GM12878 (cell line): ENCODE results near the gene ISL2. TPM values are rescaled to one million over a fixed set of nuclear protein-coding genes. Genes with fewer than 3 reads are reported as not detected.

Experiments used
- ATAC-seq: fragments of 200-7000 bp; cut with Tn5 transposase; 3 replicates; pipeline ENCODE4 v1.9.1; 2020; ENCODE audit warnings: mild to moderate bottlenecking, moderate library complexity
- BruUV-seq: library from RNA; stranded (reverse); fragments of 400-500 nt; replicated peaks from 2 replicates; lab custom pipeline; 2021; lab: Mats Ljungman, UMichigan
- CTCF ChIA-PET: fragments of 300-600 bp; sonication (Branson Sonifier 250); formaldehyde crosslinking; extraction: SDS; loops from one replicate; lab custom pipeline; 2021; ENCODE audit warnings: inconsistent platforms; lab: Yijun Ruan, JAX
- POLR2A ChIA-PET: fragments of 350-600 bp; formaldehyde crosslinking; extraction: SDS; loops from one replicate; lab custom pipeline; 2021; ENCODE audit warnings: inconsistent platforms; lab: Charles Lee
- RAD21 ChIA-PET: fragments of 300-600 bp; sonication (Branson Sonifier 250); formaldehyde crosslinking; loops from one replicate; lab custom pipeline; 2023; ENCODE audit warnings: antibody characterized with exemption; ENCODE audit not compliant: unreplicated experiment; lab: Charles Lee
- SMC1A ChIA-PET: fragments of 300-600 bp; sonication (Branson Sonifier 250); formaldehyde crosslinking; loops from one replicate; lab custom pipeline; 2023; ENCODE audit not compliant: unreplicated experiment, uncharacterized antibody; lab: Charles Lee
- DNase-seq: peaks from one replicate; pipeline ENCODE4 v3.0.0-alpha.2; 2011; ENCODE audit warnings: low read depth, low spot score
- FAIRE-seq: peaks from 3 replicates; lab custom pipeline; 2011; peaks lifted over from hg19 to GRCh38; lab: Jason Lieb, UNC
- H2AFZ ChIP-seq: 2 replicates; pipeline ENCODE4 v1.6.0; 2011; ENCODE audit warnings: low read depth, low read length, control low read depth; ENCODE audit not compliant: control insufficient read depth
- H3K27ac ChIP-seq: 2 replicates; pipeline ENCODE4 v1.5.1; 2011; ENCODE audit warnings: control low read depth; ENCODE audit not compliant: control insufficient read depth, insufficient read depth
- H3K27me3 ChIP-seq, 2 experiments: replicated peaks in 1 of 2; 2 replicates each; pipeline versions ENCODE4 v1.6.0 to v1.6.1; 2011; ENCODE audit warnings: low read length in 1 of 2; ENCODE audit not compliant: control insufficient read depth in 2 of 2, insufficient read depth in 2 of 2
- H3K36me3 ChIP-seq, 2 experiments: 2 replicates each; pipeline ENCODE4 v1.5.1; 2011; ENCODE audit warnings: low read length in 1 of 2; ENCODE audit not compliant: control insufficient read depth in 2 of 2, insufficient read depth in 2 of 2
- H3K4me1 ChIP-seq: 2 replicates; pipeline ENCODE4 v1.6.1; 2011; ENCODE audit warnings: mild to moderate bottlenecking, low read length, moderate library complexity, mixed read lengths; ENCODE audit not compliant: control insufficient read depth, insufficient read depth
- H3K4me2 ChIP-seq: 2 replicates; pipeline ENCODE4 v1.6.0; 2011; ENCODE audit warnings: control low read depth; ENCODE audit not compliant: control insufficient read depth, insufficient read depth
- H3K4me3 ChIP-seq: fragments of 200-600 bp; sonication (generic); 2 replicates; pipeline ENCODE4 v1.5.1; 2016
- H3K79me2 ChIP-seq: 2 replicates; pipeline ENCODE4 v1.6.0; 2011; ENCODE audit warnings: low read length; ENCODE audit not compliant: control insufficient read depth, insufficient read depth
- H3K9ac ChIP-seq: 2 replicates; pipeline ENCODE4 v1.8.0; 2011; ENCODE audit warnings: low read length, control low read depth, mixed read lengths; ENCODE audit not compliant: control insufficient read depth, insufficient read depth
- H3K9me3 ChIP-seq: replicated peaks from 3 replicates; pipeline ENCODE4 v1.5.1; 2011; ENCODE audit warnings: mild to moderate bottlenecking, low read length; ENCODE audit not compliant: control insufficient read depth, insufficient read depth
- H4K20me1 ChIP-seq: 2 replicates; pipeline ENCODE4 v1.6.0; 2011; ENCODE audit not compliant: control insufficient read depth, insufficient read depth
- CEBPZ ChIP-seq: fragments of 150-350 bp; IDR thresholded peaks from 2 replicates; pipeline ENCODE4 v1.6.1; 2016; ENCODE audit warnings: low read depth, low read length
- DPF2 ChIP-seq: fragments of 450-650 bp; IDR thresholded peaks from 2 replicates; pipeline ENCODE4 v1.6.1; 2017; ENCODE audit warnings: mild to moderate bottlenecking
- LARP7 ChIP-seq: fragments of 450-650 bp; IDR thresholded peaks from 2 replicates; pipeline ENCODE4 v1.6.1; 2017; ENCODE audit warnings: mild to moderate bottlenecking
- MLLT1 ChIP-seq: fragments of 450-650 bp; IDR thresholded peaks from 2 replicates; pipeline ENCODE4 v1.6.1; 2016; ENCODE audit warnings: mild to moderate bottlenecking
- MXI1 ChIP-seq: fragments of 150-350 bp; IDR thresholded peaks from 2 replicates; pipeline ENCODE4 v1.6.1; 2011; ENCODE audit warnings: low read depth, mild to moderate bottlenecking, inconsistent platforms, low read length, improper control_type of control experiment
- MYB ChIP-seq: fragments of 150-350 bp; IDR thresholded peaks from 2 replicates; pipeline ENCODE4 v1.6.1; 2014; ENCODE audit warnings: mild to moderate bottlenecking, low read depth, low read length, borderline replicate concordance
- NFYA ChIP-seq: IDR thresholded peaks from 2 replicates; pipeline ENCODE4 v1.6.1; 2011; ENCODE audit warnings: low read depth, mild to moderate bottlenecking, low read length, improper control_type of control experiment, borderline replicate concordance
- NR2F1 ChIP-seq: fragments of 450-650 bp; conservative IDR thresholded peaks from 2 replicates; pipeline ENCODE4 v1.6.1; 2017; ENCODE audit warnings: mild to moderate bottlenecking
- PAX8 ChIP-seq: fragments of 450-650 bp; IDR thresholded peaks from 2 replicates; pipeline ENCODE4 v1.6.1; 2017; ENCODE audit warnings: mild to moderate bottlenecking, moderate library complexity
- RAD21 ChIP-seq: IDR thresholded peaks from 2 replicates; pipeline ENCODE4 v1.6.1; 2011; ENCODE audit warnings: mild to moderate bottlenecking, low read depth, low read length, moderate library complexity; ENCODE audit not compliant: insufficient read depth
- USF2 ChIP-seq: IDR thresholded peaks from 2 replicates; pipeline ENCODE4 v1.6.1; 2011; ENCODE audit warnings: low read depth, low read length, improper control_type of control experiment, borderline replicate concordance
- ZNF207 ChIP-seq: fragments of 450-650 bp; IDR thresholded peaks from 2 replicates; pipeline ENCODE4 v1.6.1; 2014; ENCODE audit warnings: antibody characterized with exemption, mild to moderate bottlenecking, borderline replicate concordance
- in situ Hi-C: fragments of 300-500 bp; cut with MboI; formaldehyde crosslinking; loops from 9 replicates; pipeline ENCODE4 v1.14.3; 2018; ENCODE audit warnings: mixed read lengths
- intact Hi-C: fragments of 100-400 bp; cut with micrococcal nuclease; formaldehyde crosslinking; loops from one replicate; pipeline ENCODE4 v1.14.2; 2022; ENCODE audit not compliant: unreplicated experiment
- polyA plus RNA-seq, 11 experiments: library from polyadenylated mRNA; depleted of rRNA in 4 of 11; unstranded in 6 of 11; stranded (reverse) in 5 of 11; fragments of >200 nt; fragmentation: Nextera tagmentation in 4 of 11; fragmentation: Illumina TruSeq in 1 of 11; extraction: Ambion mirVana in 4 of 11; extraction: Trizol in 1 of 11; gene quantifications; 1 replicate in 1 of 11; 2 replicates in 10 of 11; pipeline versions ENCODE4 v1.2.1 to v1.2.3, GENCODE V29; 2011 to 2016; ENCODE audit warnings: inconsistent platforms in 2 of 11, missing spikeins in 2 of 11, low read depth in 1 of 11
- total RNA-seq, 4 experiments: library from RNA; depleted of rRNA in 3 of 4; stranded (reverse); fragments of >200 nt in 3 of 4; fragmentation: Illumina TruSeq in 1 of 4; extraction: Trizol in 1 of 4; gene quantifications; 2 replicates each; pipeline versions ENCODE4 v1.2.1 to v1.2.3, GENCODE V29; 2013 to 2021

ISL2 gene
- total and polyA plus RNA-seq, 10 of the 15 experiments (the other 5 are each of a cell fraction or from before 2014, with no cell fraction given) = 0.05 to 0.26 (median 0.08) TPM; not detected in 7

- Histone ChIP-seq H3K36me3 (no peaks in the 10 kb centered on the region), H3K4me3 (no peak overlapping the region), H3K9me3 (no peaks in the 10 kb centered on the region), H4K20me1 (no peaks in the 10 kb centered on the region), H3K4me2 (no peak overlapping the region), H3K9ac (no peak overlapping the region), H3K79me2 (no peaks in the 10 kb centered on the region), H2AFZ (no peak overlapping the region), H3K4me1 (no peaks in the 10 kb centered on the region), H3K27me3 (no peaks in the 10 kb centered on the region), H3K27ac (no peak overlapping the region)
- no peak for TF ChIP-seq MXI1
- no peak for TF ChIP-seq PAX8
- no peak for TF ChIP-seq LARP7
- TF ChIP-seq MYB = no peak
- TF ChIP-seq DPF2 = no peak
- TF ChIP-seq NR2F1 = no peak
- no peak for TF ChIP-seq CEBPZ
- no peak for TF ChIP-seq ZNF207
- no peak for TF ChIP-seq USF2
- no peak for TF ChIP-seq RAD21
- TF ChIP-seq MLLT1 = no peak
- no peak for TF ChIP-seq NFYA
- ChIA-PET CTCF (interaction anchor here (0.6 to 1.3 kb wide), 3 partner anchors 15 to 424 kb away, joined by 3 read pairs; no protein-coding TSS in a partner anchor), SMC1A (no interaction called here), RAD21 (no interaction called here), POLR2A (no interaction called here)
- DNase-seq (no peak), FAIRE-seq (no peak), ATAC-seq (no peak)
- no TSS peak for BruUV-seq
- intact Hi-C loops (no loop called here), in situ Hi-C loops (no loop called here)
Observed at GRCh38 chr15:76391847-76392246, 55.3 kb downstream of the ISL2 start.

Other genes with a start within 250 kb of the ISL2 start
- 129 and 135 TPM in 2 replicates for gene ETFA, start 25.3 kb upstream of the ISL2 start, total RNA-seq (2014; rRNA removed)
- gene ETFA, start 25.3 kb upstream of the ISL2 start, total RNA-seq (2014; rRNA removed; fragmentation: Illumina TruSeq; extraction: Trizol) = 156 and 159 TPM in 2 replicates
- gene ETFA, start 25.3 kb upstream of the ISL2 start, total RNA-seq (2021) = 149 and 172 TPM in 2 replicates
- gene ETFA, start 25.3 kb upstream of the ISL2 start, polyA plus RNA-seq (2011; rRNA removed) = 331 and 404 TPM in 2 replicates
- gene ETFA, start 25.3 kb upstream of the ISL2 start, polyA plus RNA-seq (2014; fragmentation: Illumina TruSeq; extraction: Trizol) = 166 and 192 TPM in 2 replicates
- gene ETFA, start 25.3 kb upstream of the ISL2 start, polyA plus RNA-seq (2014; fragmentation: Nextera tagmentation; extraction: Ambion mirVana) = 100 to 1,000 TPM; 114 to 124 TPM
- gene ETFA, start 25.3 kb upstream of the ISL2 start, polyA plus RNA-seq (2014; rRNA removed) = 136 and 148 TPM in 2 replicates
- gene ETFA, start 25.3 kb upstream of the ISL2 start, polyA plus RNA-seq (2016; fragmentation: Nextera tagmentation; extraction: Ambion mirVana) = 100 to 1,000 TPM; 290 to 320 TPM